NCI-H748 (cell line): ENCODE results near the gene EFNA4.

ENCODE experiments used
- DNase-seq: peaks from one replicate; lab custom pipeline; 2025; ENCODE audit not compliant: unreplicated experiment; lab: John Stamatoyannopoulos, UW

The EFNA4 gene, protein sequence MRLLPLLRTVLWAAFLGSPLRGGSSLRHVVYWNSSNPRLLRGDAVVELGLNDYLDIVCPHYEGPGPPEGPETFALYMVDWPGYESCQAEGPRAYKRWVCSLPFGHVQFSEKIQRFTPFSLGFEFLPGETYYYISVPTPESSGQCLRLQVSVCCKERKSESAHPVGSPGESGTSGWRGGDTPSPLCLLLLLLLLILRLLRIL

GRCh38 chr1:155063550-155064110 lies at the start of gene EFNA4:
TSS of gene EFNA4 (plus strand) at chr1:155063740. CDS start at chr1:155063824, 84 bp downstream.
- DNase-seq = peak; percentile 81

DNA sequence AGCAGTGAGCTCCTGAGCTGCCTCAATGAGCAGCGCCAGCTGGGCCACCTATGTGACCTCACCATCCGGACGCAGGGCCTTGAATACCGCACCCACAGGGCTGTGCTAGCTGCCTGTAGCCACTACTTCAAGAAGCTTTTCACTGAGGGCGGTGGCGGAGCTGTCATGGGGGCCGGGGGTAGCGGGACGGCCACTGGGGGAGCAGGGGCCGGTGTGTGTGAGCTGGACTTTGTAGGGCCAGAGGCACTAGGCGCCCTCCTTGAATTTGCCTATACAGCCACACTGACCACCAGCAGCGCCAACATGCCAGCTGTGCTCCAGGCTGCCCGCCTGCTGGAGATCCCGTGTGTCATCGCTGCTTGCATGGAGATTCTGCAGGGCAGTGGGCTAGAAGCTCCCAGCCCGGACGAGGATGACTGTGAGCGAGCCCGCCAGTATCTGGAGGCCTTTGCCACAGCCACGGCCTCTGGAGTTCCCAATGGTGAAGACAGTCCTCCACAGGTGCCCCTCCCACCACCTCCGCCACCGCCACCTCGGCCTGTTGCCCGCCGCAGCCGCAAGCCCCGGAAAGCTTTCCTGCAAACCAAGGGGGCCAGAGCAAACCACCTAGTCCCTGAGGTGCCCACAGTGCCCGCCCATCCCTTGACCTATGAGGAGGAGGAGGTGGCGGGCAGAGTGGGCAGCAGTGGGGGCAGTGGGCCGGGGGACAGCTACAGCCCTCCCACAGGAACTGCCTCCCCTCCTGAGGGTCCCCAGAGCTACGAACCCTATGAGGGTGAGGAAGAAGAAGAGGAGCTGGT lies 48.6 kb upstream of the EFNA4 start:
- no peak for DNase-seq

- no peak for DNase-seq
Observed at GRCh38 chr1:155015527-155016230, 47.9 kb upstream of the EFNA4 start.

- DNase-seq = no peak
Observed at GRCh38 chr1:155016231-155016831, 47.2 kb upstream of the EFNA4 start.

DNA sequence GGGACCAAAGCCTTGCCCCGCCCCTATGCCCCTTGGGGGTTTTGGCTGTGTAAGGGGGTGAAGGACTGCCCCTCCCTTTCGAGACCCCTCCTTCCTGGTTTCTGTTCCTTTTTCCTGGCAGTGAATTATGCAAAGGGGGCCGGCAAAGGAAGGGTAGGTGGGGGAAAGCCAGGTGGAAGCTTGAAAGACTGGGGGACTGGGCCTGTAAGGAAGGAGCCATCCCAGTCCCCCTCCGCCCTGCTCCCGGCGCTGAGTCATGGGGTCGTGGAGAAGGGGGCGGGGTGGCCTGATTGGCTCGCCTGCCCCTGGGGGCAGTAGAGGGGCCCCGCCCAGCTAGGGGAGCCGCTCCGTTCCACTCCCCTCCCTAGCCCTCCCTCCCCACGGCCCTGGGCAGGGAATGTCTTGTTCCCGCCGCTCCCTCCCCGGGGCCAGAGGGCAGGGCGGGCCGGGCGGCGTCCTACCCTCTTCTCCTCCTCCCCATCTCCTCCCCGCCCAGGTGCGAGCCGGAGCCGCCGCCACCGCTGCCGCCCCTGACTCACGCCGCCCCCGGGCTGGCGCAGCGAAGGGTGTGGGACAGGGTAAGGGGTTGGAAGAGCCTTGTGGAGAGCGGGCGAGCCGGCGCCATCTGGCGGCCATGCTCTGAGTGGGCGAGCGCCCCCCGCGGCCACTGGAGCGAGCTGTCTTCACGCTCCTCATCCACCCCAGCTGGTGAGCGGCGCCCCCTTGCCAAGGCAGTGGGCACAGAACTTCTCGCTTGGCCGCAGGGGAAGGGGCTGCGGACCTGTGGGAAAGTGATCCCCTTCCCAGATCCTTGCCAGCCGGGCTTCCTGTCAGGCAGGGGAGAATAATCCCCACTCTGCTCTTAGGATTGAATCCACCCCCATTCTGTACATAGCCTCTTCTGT lies 46.2 kb upstream of the EFNA4 start:
- peak; percentile 92 for DNase-seq

- no peak for DNase-seq
Observed at GRCh38 chr1:155017946-155018316, 45.6 kb upstream of the EFNA4 start.

DNA sequence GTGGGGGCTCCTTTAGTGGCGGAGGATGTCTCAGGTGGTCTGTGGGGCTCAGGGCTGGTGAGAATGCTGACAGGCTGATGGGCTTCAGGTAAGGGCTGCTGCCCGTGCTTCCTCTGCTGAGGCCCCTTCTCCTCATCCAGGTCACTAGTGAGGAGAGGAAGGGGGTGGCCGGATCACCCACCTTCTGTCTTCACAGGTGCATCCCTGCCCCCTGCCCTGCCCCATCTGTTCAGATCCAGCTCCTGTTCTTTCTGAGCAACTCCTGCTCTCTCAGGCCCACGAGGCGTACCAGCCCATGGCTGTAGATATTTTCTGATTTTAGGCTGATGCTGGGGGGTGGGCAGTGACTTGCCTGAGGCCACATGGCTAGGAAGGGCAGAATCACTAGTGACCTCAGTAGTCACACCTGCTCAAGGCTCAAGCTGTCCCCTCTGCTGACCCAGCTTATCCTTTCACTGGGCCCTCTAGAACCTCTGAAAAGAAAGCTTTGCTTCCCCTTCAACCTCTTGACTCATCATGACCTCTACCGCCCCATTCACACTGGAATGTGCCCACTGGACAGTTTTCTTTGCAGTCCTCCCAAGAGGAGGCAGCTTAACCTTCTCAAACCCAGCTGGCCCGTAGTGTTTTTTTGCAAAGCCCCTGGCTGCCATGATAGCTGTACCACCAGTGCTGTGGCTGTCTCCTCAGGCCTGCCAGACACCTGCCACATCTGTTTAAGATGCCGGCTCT lies 44.8 kb upstream of the EFNA4 start:
- DNase-seq = no peak

DNA sequence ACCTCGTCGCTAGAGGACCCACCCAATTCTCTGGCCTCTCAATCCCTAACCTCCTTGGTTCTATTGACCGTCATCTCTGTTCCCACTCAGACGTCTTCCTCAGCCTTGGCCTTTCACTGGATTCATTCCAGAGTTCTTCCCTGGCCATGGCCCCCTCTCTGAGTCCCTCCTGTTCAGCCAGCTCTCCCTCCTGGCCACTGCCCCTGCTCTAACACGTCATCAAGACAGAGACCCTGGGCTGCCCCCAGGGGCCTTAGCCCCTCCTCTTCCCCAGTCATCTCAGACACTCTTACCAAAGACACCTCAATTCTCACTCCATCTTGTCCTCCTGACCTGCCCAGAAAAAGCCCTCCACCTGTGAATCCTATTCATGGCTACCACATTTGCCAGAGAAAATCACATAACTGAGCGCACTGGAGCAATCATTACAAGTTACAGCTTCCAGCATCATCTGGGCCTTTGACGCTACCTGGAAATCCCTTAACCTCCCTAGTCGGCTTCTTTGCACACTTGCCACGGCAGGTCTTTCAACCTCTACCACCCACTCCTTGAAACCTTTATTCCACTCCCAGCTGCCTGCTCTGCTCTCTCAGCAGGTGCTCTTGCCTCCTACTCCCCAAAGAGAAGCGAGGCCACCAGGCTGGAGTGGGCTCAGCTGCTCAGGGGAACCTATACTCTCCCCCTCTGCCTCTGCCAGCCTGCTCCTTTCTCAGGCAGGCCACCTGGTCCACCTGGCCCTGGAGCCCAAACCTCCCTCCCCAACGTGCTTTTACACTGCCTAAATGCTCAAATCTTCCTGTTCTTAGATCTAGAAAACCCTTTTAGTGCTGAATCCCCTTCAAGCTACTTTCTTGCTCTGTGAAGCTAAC lies 43.9 kb upstream of the EFNA4 start:
- DNase-seq = no peak

- DNase-seq = no peak
Observed at GRCh38 chr1:155022136-155022926, 41.2 kb upstream of the EFNA4 start.

DNA sequence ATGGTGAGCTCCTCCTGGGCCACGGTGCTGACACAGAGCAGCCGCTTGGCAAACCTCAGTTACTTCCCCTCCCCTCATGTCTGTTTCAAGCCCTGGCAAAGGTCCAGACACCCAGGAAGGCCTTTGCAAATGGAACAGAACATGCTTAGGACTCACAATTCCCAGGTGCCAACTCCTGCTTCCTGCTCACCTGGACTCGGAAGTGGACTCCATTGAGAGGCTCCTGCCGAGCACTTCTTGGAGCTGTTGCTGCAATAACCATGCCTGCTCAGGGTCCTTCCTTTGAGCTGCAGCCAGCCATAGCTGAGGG lies 40.7 kb upstream of the EFNA4 start:
- no peak for DNase-seq

GRCh38 chr1:155023627-155024026 lies 39.9 kb upstream of the EFNA4 start:
- no peak for DNase-seq

DNA sequence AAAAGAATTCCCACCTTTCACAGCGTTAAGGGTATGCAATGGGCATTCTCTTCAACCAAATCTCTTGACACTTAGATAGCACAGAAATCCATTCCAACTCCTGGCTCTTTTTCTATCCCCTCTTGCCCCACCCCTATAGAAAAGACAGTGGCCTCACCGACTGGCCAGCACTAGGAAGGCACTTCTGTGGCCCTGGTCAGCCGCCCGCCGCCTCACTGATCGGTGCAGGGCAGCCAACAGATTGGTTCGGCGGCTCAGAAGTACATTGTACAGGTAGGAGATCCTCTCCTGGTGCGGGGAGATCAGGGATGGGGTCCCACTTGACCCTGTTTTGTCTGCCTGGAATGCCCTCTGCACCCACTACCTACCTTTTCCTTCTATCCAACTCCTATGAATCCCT lies 39.2 kb upstream of the EFNA4 start:
- no peak for DNase-seq

DNA sequence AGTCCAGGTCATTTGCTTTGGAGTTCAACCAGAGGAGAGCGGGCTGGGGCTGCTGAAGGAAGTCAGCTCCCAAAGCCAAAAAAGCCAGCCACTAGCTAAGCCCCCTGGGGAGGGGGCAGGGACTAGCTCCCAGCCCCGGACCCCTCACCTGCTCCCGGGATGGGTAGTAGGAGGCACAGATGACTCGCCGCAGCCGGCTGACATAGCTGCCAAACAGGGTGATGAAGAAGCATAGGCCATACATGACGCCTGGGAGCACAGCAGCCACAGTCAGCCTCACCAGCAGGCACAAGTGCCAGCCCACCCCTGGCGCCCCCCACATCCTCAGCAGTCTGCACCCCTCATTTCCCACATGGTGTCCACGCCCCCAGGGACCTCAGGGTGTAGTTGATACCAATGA lies 37.4 kb upstream of the EFNA4 start:
- no peak for DNase-seq

DNA sequence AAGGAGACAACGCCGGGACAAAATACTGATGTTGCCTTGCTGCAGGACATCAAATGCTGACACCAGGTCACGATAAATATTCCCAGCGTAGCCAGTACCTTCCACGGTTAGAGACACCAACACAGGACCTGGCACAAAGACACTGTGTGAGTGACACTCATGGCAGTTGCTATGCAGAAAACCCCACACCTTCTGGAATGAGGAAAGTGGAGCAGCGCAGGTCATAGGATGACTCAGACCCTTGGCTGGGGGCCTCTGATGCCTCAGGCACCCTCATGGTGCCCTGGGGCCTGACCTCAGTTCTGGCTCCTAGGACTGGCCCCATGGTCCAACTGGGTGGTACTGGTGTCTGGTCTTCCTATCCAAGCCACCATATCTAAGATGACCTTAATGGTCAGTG lies 37.0 kb upstream of the EFNA4 start:
- no peak for DNase-seq

DNA sequence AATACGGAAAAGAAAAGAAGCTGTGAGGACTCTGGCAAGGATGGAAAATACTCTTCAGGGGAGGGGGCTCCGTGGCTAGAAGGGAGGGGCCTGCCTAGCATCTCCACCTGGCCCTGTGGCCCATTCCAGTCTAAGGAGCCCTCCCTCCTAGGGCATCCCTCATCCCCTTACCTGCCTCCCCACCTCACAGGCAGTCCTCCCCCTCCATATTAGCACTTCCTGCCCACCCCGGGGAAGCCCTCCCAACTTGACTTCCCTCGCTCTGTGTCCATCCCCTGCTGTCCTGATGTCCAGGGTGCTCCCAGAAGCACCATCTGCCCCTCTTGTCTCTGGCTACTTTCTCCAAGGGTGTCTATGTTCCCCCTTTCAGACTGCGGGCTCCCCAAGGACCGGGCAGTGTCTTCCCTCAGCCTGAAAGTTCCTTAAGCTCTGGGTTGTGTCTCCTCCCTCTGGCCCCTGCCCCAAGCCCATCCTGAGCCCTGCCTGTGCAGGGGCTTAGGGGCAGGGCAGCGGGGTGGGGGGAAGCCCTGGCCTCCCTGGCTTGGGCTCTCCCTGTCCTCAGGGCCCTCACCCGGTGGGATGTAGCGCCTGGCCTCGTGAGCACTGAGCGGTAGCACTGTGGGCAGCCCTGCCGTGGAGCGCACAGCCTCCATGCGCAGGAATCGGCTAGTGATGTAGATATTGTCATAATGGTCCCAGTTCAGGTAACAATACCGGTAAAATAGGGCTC lies 33.9 kb upstream of the EFNA4 start:
- DNase-seq = no peak

GRCh38 chr1:155030243-155030795 lies 33.2 kb upstream of the EFNA4 start:
- DNase-seq = no peak

DNA sequence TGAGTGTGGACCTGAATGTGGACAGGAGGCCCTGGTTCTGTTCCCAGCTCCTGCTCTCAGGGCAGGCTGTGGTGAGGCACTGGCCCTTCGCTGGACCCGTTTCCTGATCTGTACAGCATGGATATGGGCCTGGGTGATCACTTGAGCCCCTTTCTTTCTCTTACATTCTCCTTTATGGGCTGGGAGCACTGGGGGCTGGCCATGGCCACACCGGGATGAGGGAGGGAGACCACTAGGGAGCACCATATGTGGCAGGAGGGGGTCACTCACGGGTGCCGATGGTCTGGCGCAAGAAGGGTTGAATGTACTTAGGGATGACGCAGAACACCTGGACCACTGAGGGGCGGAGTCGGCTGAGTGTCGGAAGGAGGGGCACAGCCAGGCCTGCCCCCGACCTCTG lies 32.6 kb upstream of the EFNA4 start:
- DNase-seq = no peak
